Vagina (tissue), 2 donors: Measurements from ENCODE around the gene SMOC2. TPM values are rescaled to one million over a fixed set of nuclear protein-coding genes. Genes with fewer than 3 reads are reported as not detected.

Experiments
- DNase-seq, 2 donors: peaks; one replicate each; pipeline ENCODE4 v3.0.0-alpha.2; 2017; ENCODE audit errors: extremely low spot score in 2 of 2
- H3K27ac ChIP-seq: fragments of 200-600 bp; sonication (generic); one replicate; pipeline ENCODE4 v1.5.1; 2019
- H3K27me3 ChIP-seq: fragments of 200-600 bp; sonication (generic); one replicate; pipeline ENCODE4 v1.5.1; 2019
- H3K36me3 ChIP-seq, 2 donors: fragments of 200-600 bp; sonication (generic); one replicate each; pipeline ENCODE4 v1.5.1; 2017 to 2019
- H3K4me1 ChIP-seq: fragments of 200-600 bp; sonication (generic); one replicate; pipeline ENCODE4 v1.5.1; 2019
- H3K4me3 ChIP-seq, 2 donors: fragments of 200-600 bp; sonication (generic); 1 replicate in 1 of 2; 2 replicates in 1 of 2; pipeline ENCODE4 v1.5.1; 2016 to 2019
- H3K9me3 ChIP-seq: fragments of 200-600 bp; sonication (generic); one replicate; pipeline ENCODE4 v1.5.1; 2019
- CTCF ChIP-seq, 3 experiments: fragments of 450-650 bp in 2 of 3; fragments of 200-600 bp in 1 of 3; sonication (generic) in 1 of 3; IDR thresholded peaks; one replicate each; pipeline ENCODE4 v1.5.1; 2017 to 2019; ENCODE audit warnings: antibody characterized with exemption in 3 of 3, mild to moderate bottlenecking in 2 of 3, moderate library complexity in 2 of 3
- POLR2A ChIP-seq, 2 donors: fragments of 450-650 bp; IDR thresholded peaks; one replicate each; pipeline ENCODE4 v1.6.1; 2017; ENCODE audit warnings: antibody characterized with exemption in 2 of 2, mild to moderate bottlenecking in 2 of 2, moderate library complexity in 2 of 2
- POLR2AphosphoS5 ChIP-seq, 2 donors: sonication (generic); formaldehyde crosslinking; IDR thresholded peaks; one replicate each; pipeline ENCODE4 v1.9.0; 2017; ENCODE audit warnings: antibody characterized with exemption in 2 of 2, mild to moderate bottlenecking in 2 of 2, low read depth in 1 of 2; ENCODE audit not compliant: insufficient read depth in 1 of 2
- intact Hi-C: fragments of 100-400 bp; cut with DNase I; formaldehyde crosslinking; loops from one replicate; pipeline ENCODE4 v1.15.1; 2023
- total RNA-seq: library from RNA; depleted of rRNA; stranded (reverse); fragments of >200 nt; gene quantifications from one replicate; pipeline ENCODE4 v1.2.3, GENCODE V29; 2016

Gene SMOC2
- total RNA-seq, 1 donor from 2014 or later, result 22.1 TPM

GRCh38 chr6:168708526-168708925 is 267.5 kb downstream of the SMOC2 start:
- H3K4me3 ChIP-seq, result no peak overlapping the region
- no peak for TF ChIP-seq POLR2AphosphoS5 (IDR thresholded peaks at IDR 0.05; ENCODE audit: insufficient read depth in 1 of 2, low read depth in 1 of 2)
- TF ChIP-seq POLR2A (IDR thresholded peaks at IDR 0.05), result no peak
- TF ChIP-seq CTCF (IDR thresholded peaks at IDR 0.05), result no peak
- no peaks in the 10 kb centered on the region for H3K27me3 ChIP-seq
- no peaks in the 10 kb centered on the region for H3K4me1 ChIP-seq
- no peak for DNase-seq
- intact Hi-C loops, result no loop called here
- no peaks in the 10 kb centered on the region for H3K36me3 ChIP-seq
- H3K9me3 ChIP-seq, result no peaks in the 10 kb centered on the region
- no peak overlapping the region for H3K27ac ChIP-seq

- Histone ChIP-seq H3K27ac (no peak overlapping the region), H3K9me3 (no peaks in the 10 kb centered on the region), H3K4me1 (no peaks in the 10 kb centered on the region), H3K27me3 (no peaks in the 10 kb centered on the region), H3K36me3 (no peaks in the 10 kb centered on the region), H3K4me3 (no peak overlapping the region)
- no peak for TF ChIP-seq CTCF (IDR thresholded peaks at IDR 0.05)
- no peak for TF ChIP-seq POLR2AphosphoS5 (IDR thresholded peaks at IDR 0.05; ENCODE audit: insufficient read depth in 1 of 2, low read depth in 1 of 2)
- intact Hi-C loops, result no loop called here
- no peak for DNase-seq
These were observed 268.0 kb downstream of the SMOC2 start for GRCh38 chr6:168708984-168709383.

GRCh38 chr6:168709390-168709789 is 268.4 kb downstream of the SMOC2 start:
- no peak overlapping the region for H3K27ac ChIP-seq
- no peak overlapping the region for H3K4me3 ChIP-seq
- intact Hi-C loops, result no loop called here
- no peak for TF ChIP-seq CTCF (IDR thresholded peaks at IDR 0.05)
- H3K36me3 ChIP-seq, result no peaks in the 10 kb centered on the region
- H3K4me1 ChIP-seq, result no peaks in the 10 kb centered on the region
- H3K9me3 ChIP-seq, result no peaks in the 10 kb centered on the region
- DNase-seq, result no peak
- no peaks in the 10 kb centered on the region for H3K27me3 ChIP-seq

- no peak overlapping the region for H3K4me3 ChIP-seq
- no peak for DNase-seq
- TF ChIP-seq POLR2AphosphoS5 (IDR thresholded peaks at IDR 0.05; ENCODE audit: insufficient read depth in 1 of 2, low read depth in 1 of 2) (no peak), CTCF (IDR thresholded peaks at IDR 0.05) (no peak), POLR2A (IDR thresholded peaks at IDR 0.05) (no peak)
- no peaks in the 10 kb centered on the region for H3K36me3 ChIP-seq
- H3K27me3 ChIP-seq, result no peaks in the 10 kb centered on the region
- H3K4me1 ChIP-seq, result no peaks in the 10 kb centered on the region
- H3K9me3 ChIP-seq, result no peaks in the 10 kb centered on the region
- intact Hi-C loops, result no loop called here
- no peak overlapping the region for H3K27ac ChIP-seq
These were observed 269.0 kb downstream of the SMOC2 start for GRCh38 chr6:168709991-168710390.

- H3K9me3 ChIP-seq, result no peaks in the 10 kb centered on the region
- DNase-seq, result no peak
- no peak for TF ChIP-seq POLR2AphosphoS5 (IDR thresholded peaks at IDR 0.05; ENCODE audit: insufficient read depth in 1 of 2, low read depth in 1 of 2)
- TF ChIP-seq CTCF (IDR thresholded peaks at IDR 0.05), result no peak
- no peak for TF ChIP-seq POLR2A (IDR thresholded peaks at IDR 0.05)
These were observed 270.2 kb downstream of the SMOC2 start for GRCh38 chr6:168711049-168711640.

More at GRCh38 chr6:168711049-168711640, 270.2 kb downstream of the SMOC2 start:
- no peak overlapping the region for H3K4me3 ChIP-seq
- H3K4me1 ChIP-seq, result no peaks in the 10 kb centered on the region
- H3K36me3 ChIP-seq, result no peaks in the 10 kb centered on the region
- no peak overlapping the region for H3K27ac ChIP-seq
- H3K27me3 ChIP-seq, result no peaks in the 10 kb centered on the region
- intact Hi-C loops, result no loop called here
